Measurements from ENCODE around the gene ITGB8. TPM values are rescaled to one million over a fixed set of nuclear protein-coding genes. Genes with fewer than 3 reads are reported as not detected.

The ITGB8 gene
- total and polyA plus RNA-seq, 2 of the 4 experiments (the other 2 are of a cell fraction): 2.6 to 10.2 TPM

DNA sequence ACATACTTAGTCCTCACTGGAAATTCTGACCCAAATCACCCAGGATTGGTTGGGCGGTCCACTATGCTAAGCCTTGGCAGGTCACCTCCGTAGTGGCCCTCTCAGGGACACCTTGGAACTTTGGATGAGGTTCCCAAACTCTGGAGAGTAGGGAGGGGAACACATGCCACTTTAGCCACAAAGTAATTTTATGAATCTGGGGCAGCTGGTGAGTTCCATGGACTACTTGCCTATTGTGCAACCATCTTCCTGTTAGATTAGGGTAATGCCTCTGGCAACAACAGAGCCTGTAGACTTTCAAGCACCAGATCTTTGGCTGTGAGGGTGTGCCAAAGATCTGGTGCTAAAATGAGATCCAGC is 77.7 kb downstream of the ITGB8 start:
- WGBS, 2 experiments (ENCODE audit: extremely low coverage in 2 of 2, insufficient read length in 1 of 2): no CpG with 5 or more reads among the region's 2 CpGs
- intact Hi-C loops (cut with micrococcal nuclease): loop anchor here (5.0 to 10.0 kb wide), 2 partner anchors 76 to 424 kb away; partner anchors contain the start of gene ITGB8
- Histone ChIP-seq H4K5ac (ENCODE audit: low read depth, low read length) (no peak overlapping the region; the same call in 1 of the 2 replicates), H4K91ac (ENCODE audit: insufficient read depth, low read depth, low read length) (no peak overlapping the region), H3K4me1 (ENCODE audit: control insufficient read depth, insufficient read depth, low read length) (peaks cover 7% of the 10 kb centered on the region; the same call in 1 of the 2 replicates), H3K4ac (ENCODE audit: low read depth, low read length) (no peak overlapping the region), H3K36me3 (ENCODE audit: control insufficient read depth, insufficient read depth, low read length) (peaks cover 14% of the 10 kb centered on the region; the same call in 1 of the 2 replicates), H3K27me3 (ENCODE audit: control insufficient read depth, insufficient read depth, low read length) (no peaks in the 10 kb centered on the region), H3K27ac (ENCODE audit: insufficient read depth, low read length) (peak overlapping the region; percentile 66; the same call in 1 of the 2 replicates), H3K23ac (ENCODE audit: low read depth, low read length) (no peak overlapping the region), H2BK120ac (ENCODE audit: low read depth, low read length) (no peak overlapping the region), H3K18ac (ENCODE audit: low read depth, low read length) (no peak overlapping the region; the same call in 1 of the 2 replicates), H2BK15ac (ENCODE audit: low read depth, low read length) (no peak overlapping the region), H2BK5ac (ENCODE audit: low read depth, low read length, poor library complexity, severe bottlenecking) (no peak overlapping the region), H3K4me3 (ENCODE audit: insufficient read depth, low read depth, low read length) (no peak overlapping the region), H2AK9ac (replicated peaks; ENCODE audit: low read depth, low read length, poor library complexity) (no peak overlapping the region), H2BK20ac (ENCODE audit: low read depth, low read length) (no peak overlapping the region), H3K56ac (ENCODE audit: extremely low read depth, insufficient read depth, low read length) (no peak overlapping the region), H4K8ac (ENCODE audit: low read depth in 2 of 2, low read length in 2 of 2) (no peak overlapping the region), H4K20me1 (ENCODE audit: insufficient read depth, low read length) (no peaks in the 10 kb centered on the region), H3K9me3 (ENCODE audit: control insufficient read depth, insufficient read depth, low read length) (no peaks in the 10 kb centered on the region), H3K79me1 (ENCODE audit: low read depth in 1 of 2, low read length in 2 of 2) (no peaks in the 10 kb centered on the region), H3K9me1 (ENCODE audit: insufficient read depth, low read length) (no peaks in the 10 kb centered on the region), H2AFZ (replicated peaks; ENCODE audit: low read length, poor library complexity) (no peak overlapping the region), H3K4me2 (ENCODE audit: low read depth, low read length) (no peak overlapping the region), H3K9ac (ENCODE audit: low read depth, low read length) (no peak overlapping the region), H3K14ac (replicated peaks; ENCODE audit: low read depth, low read length) (no peak overlapping the region), H2AK5ac (ENCODE audit: low read depth, low read length) (no peak overlapping the region)
- no TSS peak for BruUV-seq (replicated peaks)
- dilution Hi-C loops (cut with HindIII; ENCODE audit: low sequenced_read_pairs, unreplicated experiment): no loop called here
- ChIA-PET POLR2A (ENCODE audit: unreplicated experiment) (interaction anchor here (0.6 kb wide), 1 partner anchor 149 kb away, joined by 4 read pairs; no protein-coding TSS in a partner anchor), CTCF (interaction anchor here (0.9 kb wide), 1 partner anchor 661 kb away, joined by 3 read pairs; no protein-coding TSS in a partner anchor)
- DNase-seq (peak; percentile 19), ATAC-seq (ENCODE audit: low read depth) (no peak; the same call in 1 of the 2 replicates)
- in situ Hi-C loops (cut with MboI; ENCODE audit: low sequenced_read_pairs): no loop called here
- TF ChIP-seq MXI1 (IDR thresholded peaks at IDR 0.05; ENCODE audit: borderline replicate concordance, low read depth, low read length) (no peak), BHLHE40 (IDR thresholded peaks at IDR 0.05; ENCODE audit: low read depth, low read length) (no peak), SMC3 (IDR thresholded peaks at IDR 0.05; ENCODE audit: low read depth, low read length) (no peak), FOS (IDR thresholded peaks at IDR 0.05; ENCODE audit: low read depth, low read length) (no peak), CEBPB (IDR thresholded peaks at IDR 0.05; ENCODE audit: low read depth, low read length) (peak; percentile 82)
- TF ChIP-seq, protein P1, sequence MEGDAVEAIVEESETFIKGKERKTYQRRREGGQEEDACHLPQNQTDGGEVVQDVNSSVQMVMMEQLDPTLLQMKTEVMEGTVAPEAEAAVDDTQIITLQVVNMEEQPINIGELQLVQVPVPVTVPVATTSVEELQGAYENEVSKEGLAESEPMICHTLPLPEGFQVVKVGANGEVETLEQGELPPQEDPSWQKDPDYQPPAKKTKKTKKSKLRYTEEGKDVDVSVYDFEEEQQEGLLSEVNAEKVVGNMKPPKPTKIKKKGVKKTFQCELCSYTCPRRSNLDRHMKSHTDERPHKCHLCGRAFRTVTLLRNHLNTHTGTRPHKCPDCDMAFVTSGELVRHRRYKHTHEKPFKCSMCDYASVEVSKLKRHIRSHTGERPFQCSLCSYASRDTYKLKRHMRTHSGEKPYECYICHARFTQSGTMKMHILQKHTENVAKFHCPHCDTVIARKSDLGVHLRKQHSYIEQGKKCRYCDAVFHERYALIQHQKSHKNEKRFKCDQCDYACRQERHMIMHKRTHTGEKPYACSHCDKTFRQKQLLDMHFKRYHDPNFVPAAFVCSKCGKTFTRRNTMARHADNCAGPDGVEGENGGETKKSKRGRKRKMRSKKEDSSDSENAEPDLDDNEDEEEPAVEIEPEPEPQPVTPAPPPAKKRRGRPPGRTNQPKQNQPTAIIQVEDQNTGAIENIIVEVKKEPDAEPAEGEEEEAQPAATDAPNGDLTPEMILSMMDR (conservative IDR thresholded peaks at IDR 0.05; ENCODE audit: low read depth, low read length): no peak
- TF ChIP-seq, protein P2, sequence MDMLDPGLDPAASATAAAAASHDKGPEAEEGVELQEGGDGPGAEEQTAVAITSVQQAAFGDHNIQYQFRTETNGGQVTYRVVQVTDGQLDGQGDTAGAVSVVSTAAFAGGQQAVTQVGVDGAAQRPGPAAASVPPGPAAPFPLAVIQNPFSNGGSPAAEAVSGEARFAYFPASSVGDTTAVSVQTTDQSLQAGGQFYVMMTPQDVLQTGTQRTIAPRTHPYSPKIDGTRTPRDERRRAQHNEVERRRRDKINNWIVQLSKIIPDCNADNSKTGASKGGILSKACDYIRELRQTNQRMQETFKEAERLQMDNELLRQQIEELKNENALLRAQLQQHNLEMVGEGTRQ (IDR thresholded peaks at IDR 0.05; ENCODE audit: low read depth, low read length): no peak

All from IMR-90 (cell line).